ENCODE measurements around the gene TFF2.

The TFF2 gene

GRCh38 chr21:42384156-42384945, 33.6 kb upstream of the TFF2 start:
- in situ Hi-C loops (cut with MboI; ENCODE audit: low sequenced_read_pairs): no loop called here

DNA sequence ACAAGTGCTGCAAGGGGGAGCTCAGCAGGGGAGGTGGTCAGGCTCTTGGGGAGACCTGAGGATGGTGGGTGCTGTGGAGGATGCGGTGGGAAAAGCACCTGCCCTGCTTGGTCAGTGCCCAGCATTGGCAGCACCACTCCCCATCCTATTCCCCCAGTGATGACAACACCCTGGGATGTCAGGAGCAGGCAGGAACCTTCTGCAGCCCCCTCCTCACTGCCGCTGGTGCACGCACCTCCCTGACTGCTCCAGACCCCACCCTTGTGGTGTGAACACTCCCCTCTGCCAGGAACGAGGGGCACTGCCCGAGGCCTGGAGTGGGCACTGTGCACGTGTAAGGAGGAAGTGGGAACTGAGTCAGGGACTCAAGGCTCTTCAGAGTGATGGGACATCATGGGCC, 32.5 kb upstream of the TFF2 start:
- in situ Hi-C loops (cut with MboI; ENCODE audit: low sequenced_read_pairs): no loop called here

DNA sequence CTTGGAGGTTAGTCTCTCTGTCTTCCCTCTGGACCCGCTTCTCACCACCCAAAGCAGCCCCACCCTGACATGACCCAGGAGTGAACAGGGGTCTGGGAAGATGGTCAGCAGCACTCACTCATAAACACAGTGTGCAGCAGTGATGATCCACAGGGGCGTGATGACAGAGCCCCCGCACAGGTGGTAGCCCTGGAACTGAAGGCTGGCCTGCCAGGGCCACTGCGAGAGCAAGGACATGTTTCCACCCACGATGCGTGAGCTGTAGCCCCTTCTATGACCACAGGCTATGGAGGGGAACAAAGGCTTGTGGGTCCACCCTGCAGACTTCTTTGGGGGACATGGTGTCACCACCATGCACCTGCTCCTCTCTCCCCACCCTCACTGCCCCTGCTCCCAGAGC, 32.1 kb upstream of the TFF2 start:
- in situ Hi-C loops (cut with MboI; ENCODE audit: low sequenced_read_pairs): no loop called here

DNA sequence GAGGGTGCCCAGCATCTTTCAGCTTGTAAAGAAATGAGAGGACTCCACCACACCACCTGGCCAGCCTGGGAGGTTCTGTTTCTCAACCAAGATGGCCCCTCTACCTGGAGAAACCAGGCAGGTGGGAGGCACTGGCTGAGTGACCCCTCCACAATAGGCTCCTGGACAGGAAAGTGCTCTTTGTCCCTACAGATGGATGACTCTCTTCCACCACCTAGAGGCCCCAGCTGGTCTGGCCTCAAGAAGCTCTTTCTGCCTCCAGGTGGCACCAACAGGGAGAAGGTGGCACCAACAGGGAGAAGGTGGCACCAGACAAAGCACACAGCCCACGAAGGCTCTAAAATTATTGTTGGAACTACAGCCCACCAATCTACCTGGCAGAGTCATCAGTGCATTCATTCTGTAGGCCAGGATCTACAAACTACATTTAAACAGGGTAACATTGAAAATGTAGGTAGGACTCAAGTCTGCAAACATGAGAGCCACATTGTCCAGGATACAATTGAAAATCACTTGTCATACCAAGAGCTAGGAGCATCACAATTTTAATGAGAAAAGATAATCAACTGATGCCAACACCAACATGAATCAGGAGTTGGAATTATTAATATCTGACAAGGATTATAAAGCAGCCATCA, 30.7 kb upstream of the TFF2 start:
- in situ Hi-C loops (cut with MboI; ENCODE audit: low sequenced_read_pairs): no loop called here

DNA sequence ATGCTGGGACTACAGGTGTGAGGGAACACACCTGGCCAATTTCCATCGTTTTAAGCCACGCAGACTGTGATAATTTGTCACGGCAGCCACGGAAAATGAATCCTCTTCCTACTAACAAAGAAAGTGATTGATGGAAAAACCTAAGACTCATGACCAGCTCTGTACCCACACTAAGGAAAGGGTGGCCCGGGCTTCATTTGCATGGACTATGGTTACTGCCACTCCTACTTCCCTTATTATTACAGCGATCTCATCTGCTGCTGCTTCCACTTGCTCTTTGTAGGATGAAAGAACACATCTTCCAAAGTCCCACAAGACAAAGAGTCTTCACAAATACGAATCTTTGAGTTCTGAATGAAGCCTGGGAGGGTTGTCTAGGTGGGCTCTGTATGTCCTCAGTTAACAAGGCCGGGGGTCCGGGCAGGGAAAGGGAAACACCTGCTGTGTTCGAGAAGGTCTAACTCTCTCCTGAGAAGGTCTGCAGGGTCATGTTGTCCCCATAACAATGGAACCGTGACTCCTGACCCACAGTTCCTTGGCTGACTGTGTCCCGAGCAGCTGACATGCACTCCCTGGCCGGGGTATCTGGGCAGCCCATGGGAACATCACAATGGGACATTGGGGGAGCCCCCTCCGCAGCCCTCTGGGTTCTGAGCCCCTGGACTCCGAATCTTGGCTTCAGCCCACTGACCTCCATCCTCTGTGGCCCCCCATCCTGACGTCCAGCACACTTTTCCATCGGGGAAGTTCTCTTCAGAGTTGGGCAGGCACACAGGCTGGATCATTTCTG, 28.8 kb upstream of the TFF2 start:
- in situ Hi-C loops (cut with MboI; ENCODE audit: low sequenced_read_pairs): no loop called here

DNA sequence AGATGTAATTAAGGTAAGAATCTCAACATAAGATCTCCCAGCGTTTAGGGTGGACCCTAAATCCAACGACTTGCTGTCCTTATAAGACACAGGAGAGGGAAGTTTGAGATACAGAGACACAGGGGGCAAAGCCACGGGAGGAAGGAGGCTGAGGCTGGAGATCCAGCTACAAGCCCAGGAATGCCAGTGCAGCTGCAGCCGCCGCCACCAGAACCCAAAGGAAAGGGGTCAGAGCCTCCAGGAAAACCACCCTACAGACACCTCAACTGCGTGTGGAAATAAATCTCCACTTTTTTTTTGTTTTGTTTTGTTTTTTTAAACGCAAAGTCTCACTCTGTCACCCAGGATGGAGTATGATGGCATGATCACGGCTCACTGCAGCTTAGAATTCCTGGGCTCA, 27.6 kb upstream of the TFF2 start:
- in situ Hi-C loops (cut with MboI; ENCODE audit: low sequenced_read_pairs): no loop called here

DNA sequence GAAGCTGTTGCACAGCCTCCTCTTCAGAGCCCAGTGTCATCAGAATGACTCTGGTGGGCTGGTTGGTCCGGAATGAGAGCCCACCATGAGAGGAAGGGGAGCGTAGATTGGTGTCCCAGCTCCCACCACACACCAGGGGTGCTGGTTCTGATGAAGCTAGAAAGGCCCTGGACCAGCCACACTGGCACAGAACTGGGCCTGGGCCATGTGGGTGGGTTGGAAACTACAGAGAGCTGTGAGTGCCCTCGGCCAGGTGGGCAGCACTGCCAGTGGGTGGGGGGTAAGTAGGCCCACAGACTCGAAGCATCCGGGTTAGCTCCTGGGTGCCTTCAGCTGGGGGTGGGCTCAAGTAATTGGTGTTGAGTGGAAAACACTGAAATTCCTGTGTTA, 27.2 kb upstream of the TFF2 start:
- in situ Hi-C loops (cut with MboI; ENCODE audit: low sequenced_read_pairs): no loop called here

DNA sequence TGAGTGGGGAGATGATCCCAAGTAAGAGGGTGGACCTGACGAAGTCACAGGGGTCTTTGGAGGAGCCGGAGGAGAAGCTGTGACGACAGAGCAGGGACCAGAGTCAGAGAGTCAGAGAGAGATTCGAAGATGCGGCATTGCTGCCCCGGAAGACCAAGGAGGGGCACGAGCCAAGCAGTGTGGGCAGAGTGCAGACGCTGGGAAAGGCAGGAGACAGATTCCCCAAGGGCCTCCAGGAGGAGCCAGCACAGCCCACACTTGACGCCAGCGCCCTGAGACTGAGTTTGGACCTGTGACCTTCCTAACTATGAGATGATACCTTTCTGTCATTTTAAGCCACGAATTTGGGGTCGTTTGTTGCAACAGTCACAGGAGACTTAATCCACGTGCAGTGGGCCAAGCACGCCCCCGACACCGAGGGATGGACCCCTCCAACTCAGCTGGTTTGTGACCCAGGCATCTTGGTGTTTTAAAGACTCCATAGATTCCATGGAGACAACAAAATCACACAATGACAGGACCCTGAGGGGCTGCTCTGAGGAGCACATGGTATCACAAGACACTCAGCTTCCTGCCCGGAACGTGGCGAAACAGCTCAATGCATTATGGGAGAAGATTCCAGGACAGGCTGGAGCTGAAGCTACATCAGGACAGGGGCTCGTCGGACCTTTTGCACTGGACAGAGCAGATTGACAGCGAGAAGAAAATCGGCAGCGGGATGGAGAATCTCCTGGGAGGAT, 26.6 kb upstream of the TFF2 start:
- in situ Hi-C loops (cut with MboI; ENCODE audit: low sequenced_read_pairs): no loop called here

DNA sequence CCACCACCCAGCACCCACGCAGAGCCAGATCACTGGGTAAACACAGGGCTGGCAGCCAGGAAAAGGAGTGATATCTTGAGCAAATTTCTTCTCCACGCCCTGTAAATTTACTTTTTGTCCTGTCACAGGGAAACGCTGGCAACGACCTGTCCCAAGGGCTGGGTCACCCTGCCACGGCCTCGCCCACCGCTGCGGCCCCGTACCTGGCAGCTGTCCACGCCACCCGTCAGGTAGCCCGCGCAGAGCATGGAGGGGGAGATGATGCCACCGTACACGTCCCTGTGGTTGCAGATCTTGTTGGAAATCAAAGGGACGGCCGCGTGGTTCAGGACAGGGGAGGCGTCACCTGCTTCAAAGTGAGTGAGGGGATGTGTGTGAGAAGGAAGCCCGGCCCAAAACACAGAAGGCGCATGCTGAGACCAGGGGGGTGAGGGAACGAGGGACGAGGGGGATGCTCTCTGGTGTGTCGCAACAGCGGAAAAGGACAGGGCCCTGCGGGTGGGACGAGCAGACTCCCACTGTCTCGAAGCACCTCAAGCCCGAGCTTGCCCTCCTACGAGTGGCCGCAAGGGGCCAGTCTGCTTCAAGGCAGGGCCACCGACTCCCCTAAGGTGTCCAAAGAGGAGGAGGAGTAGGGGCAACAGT, 25.7 kb upstream of the TFF2 start:
- in situ Hi-C loops (cut with MboI; ENCODE audit: low sequenced_read_pairs): no loop called here

DNA sequence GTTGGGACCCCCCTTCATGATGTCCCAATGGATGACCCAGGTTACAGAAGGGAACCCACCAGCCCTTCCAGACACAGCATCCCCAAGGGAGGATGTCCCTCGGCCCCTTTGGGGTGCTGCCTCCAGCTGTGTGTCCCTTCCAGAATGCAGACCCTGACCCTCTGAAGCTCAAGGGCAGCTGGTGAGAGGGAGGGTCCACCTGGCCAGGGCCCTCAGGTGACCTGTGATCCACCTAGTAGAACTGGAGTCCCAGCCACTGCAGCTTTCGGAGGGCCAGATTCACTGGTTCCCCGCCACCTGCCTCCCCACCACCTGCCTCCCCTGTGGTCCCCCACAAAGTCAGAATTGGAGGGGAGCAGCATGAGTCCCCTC, 25.2 kb upstream of the TFF2 start:
- in situ Hi-C loops (cut with MboI; ENCODE audit: low sequenced_read_pairs): no loop called here

- in situ Hi-C loops (cut with MboI; ENCODE audit: low sequenced_read_pairs): no loop called here
Observed at GRCh38 chr21:42375506-42375905, 24.7 kb upstream of the TFF2 start.

DNA sequence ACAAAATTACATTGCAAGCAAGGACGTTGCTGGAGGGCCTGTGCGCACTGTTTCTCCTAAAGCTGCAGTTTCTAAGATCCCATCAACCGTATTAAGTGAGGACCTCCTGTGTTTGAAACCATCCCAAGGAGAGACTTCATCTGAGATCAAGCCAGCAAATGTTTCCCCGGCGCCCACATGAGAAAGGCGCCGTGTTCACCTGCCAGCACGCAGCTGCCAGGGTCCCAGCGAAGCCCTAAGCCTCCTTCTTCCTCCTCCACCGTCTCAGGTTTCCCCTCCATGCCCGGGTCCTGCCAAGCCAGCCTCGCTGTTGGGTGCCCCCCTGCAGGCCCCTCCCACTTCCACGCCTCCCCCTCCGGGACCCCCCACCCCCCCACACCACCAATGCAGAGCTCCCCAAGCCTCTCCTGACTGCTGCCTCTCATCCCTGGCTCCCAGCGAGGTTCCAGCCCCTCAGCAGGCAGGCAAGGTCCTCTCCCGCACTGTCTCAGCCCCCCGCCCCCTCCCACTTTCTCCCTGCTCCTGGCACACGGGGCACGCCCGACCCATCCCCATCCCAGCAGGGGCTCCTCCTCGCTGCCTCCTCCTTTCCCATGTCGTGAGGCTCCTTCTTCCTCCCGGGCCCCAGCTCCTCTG, 24.2 kb upstream of the TFF2 start:
- in situ Hi-C loops (cut with MboI; ENCODE audit: low sequenced_read_pairs): no loop called here

DNA sequence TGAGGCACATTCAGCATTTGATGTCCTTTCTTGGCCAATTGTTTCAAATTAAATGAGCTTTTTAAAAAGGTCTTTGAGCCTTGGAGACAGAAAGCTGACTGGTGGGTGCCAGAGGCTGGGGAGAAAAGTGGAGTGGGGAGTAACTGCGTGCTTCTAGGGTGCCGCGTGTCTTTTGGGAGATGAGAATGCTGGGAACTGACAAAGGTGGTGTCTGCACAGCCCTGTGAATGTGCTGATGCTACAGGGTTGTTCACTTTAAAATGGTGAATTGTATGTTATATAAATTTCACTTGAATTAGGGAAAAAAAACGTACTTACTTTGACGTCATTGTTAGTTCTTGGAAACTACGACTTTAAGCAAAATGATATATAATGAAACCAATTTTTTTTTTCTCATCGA, 23.7 kb upstream of the TFF2 start:
- in situ Hi-C loops (cut with MboI; ENCODE audit: low sequenced_read_pairs): no loop called here

GRCh38 chr21:42373908-42374455, 23.2 kb upstream of the TFF2 start:
- in situ Hi-C loops (cut with MboI; ENCODE audit: low sequenced_read_pairs): no loop called here

GRCh38 chr21:42373196-42373907, 22.6 kb upstream of the TFF2 start:
- in situ Hi-C loops (cut with MboI; ENCODE audit: low sequenced_read_pairs): no loop called here

GRCh38 chr21:42370894-42371654, 20.3 kb upstream of the TFF2 start:
- in situ Hi-C loops (cut with MboI; ENCODE audit: low sequenced_read_pairs): no loop called here

- in situ Hi-C loops (cut with MboI; ENCODE audit: low sequenced_read_pairs): no loop called here
Observed at GRCh38 chr21:42369821-42370220, 19.0 kb upstream of the TFF2 start.

GRCh38 chr21:42367367-42368165, 16.8 kb upstream of the TFF2 start:
- in situ Hi-C loops (cut with MboI; ENCODE audit: low sequenced_read_pairs): no loop called here
